Head of caudate nucleus (tissue), 42 donors: ENCODE measurements around the gene DST.

Experiments
- DNase-seq, 42 donors: peaks; one replicate each; pipeline versions ENCODE4 v3.0.0 to v3.0.0-alpha.2; 2020 to 2021; ENCODE audit warnings: mixed read lengths in 7 of 42
- intact Hi-C: fragments of 100-400 bp; cut with DNase I; formaldehyde crosslinking; loops from one replicate; pipeline ENCODE4 v1.15.0; 2022

The DST gene

DNA sequence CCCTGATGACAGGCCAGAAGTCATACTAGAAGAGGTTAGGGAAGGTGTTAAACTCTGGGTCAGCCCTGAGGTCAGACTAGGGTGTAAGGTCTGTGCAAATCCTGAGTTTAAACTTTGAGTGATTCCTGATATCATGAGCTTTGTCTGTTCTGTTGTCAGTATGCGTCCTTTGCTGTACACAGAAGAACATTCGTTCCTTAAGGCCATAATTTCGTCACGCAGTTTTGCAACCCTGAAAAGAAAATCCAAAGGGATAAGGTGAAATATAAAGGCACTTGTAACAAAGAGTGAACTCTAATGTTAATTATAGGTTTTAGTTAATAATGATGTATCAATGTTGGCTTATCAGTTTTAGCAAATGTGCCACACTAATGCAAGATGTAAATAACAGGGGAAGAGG lies 2.3 kb downstream of the DST start:
- DNase-seq = no peak
- intact Hi-C loops = no loop called here

DNA sequence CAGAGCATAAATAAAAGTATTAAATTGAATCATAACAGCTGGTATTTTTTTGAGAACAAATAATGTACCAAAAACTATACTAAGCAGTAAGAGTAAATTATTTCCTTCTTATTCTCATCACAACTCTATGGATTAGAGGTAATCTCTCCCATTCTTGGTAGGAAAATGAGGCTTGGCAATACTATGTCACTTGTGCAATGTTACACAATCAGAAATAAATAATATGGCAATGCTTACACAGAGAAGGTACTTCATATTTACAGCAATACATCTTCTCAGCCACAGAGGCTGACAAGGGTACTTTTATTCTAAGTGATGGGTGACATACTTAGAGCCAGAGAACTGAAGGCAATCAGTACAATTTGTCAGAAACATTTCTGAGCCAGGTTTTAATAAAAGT lies 3.9 kb downstream of the DST start:
- intact Hi-C loops = loop anchor here (2.0 to 10.0 kb wide), 3 partner anchors 59 to 212 kb away; no protein-coding TSS in a partner anchor

GRCh38 chr6:56637640-56638039 lies 5.0 kb downstream of the DST start:
- intact Hi-C loops = loop anchor here (2.0 to 10.0 kb wide), 3 partner anchors 60 to 213 kb away; no protein-coding TSS in a partner anchor
- peak in 1 of 42 donors; percentile 30 for DNase-seq

More for the DNA sequence above, 3.9 kb downstream of the DST start:
- no peak for DNase-seq

- DNase-seq = no peak
- intact Hi-C loops = no loop called here
Observed at GRCh38 chr6:56628105-56628504, 14.6 kb downstream of the DST start.

DNA sequence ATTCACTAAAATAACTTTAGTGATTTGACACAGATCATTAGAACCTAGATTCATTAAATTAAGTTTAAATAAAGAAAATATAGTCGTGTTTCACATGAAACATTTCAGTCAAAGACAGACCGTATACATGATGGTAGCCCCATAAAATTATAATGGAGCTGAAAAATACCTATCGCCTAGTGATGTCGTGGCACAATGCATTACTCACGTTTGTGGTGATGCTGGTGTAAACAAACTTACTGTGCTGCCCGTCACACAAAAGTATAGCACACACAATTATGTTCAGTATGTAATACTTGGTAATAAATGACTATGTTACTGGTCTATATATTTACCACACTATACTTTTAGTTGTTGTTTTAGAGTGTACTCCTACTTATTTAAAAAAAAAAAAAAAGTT lies 17.3 kb downstream of the DST start:
- intact Hi-C loops = no loop called here
- DNase-seq = no peak

DNA sequence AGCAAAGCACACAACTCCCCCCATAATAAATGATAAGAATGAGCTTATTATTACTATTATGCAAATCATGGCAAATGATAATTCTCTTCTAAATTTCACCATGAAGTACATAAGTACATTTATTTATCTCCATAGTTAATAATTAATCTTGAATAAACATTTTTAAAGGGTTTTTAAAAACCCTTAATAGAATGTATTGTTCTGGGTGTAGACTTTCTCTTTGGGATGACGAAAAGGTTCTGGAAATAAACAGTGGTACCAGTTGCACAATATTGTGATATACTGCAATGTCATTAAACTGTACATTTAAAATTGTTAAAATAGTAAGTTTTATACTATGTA lies 18.0 kb downstream of the DST start:
- intact Hi-C loops = no loop called here
- DNase-seq = no peak

GRCh38 chr6:56624046-56624727 lies 18.5 kb downstream of the DST start:
- intact Hi-C loops = no loop called here
- DNase-seq = no peak

DNA sequence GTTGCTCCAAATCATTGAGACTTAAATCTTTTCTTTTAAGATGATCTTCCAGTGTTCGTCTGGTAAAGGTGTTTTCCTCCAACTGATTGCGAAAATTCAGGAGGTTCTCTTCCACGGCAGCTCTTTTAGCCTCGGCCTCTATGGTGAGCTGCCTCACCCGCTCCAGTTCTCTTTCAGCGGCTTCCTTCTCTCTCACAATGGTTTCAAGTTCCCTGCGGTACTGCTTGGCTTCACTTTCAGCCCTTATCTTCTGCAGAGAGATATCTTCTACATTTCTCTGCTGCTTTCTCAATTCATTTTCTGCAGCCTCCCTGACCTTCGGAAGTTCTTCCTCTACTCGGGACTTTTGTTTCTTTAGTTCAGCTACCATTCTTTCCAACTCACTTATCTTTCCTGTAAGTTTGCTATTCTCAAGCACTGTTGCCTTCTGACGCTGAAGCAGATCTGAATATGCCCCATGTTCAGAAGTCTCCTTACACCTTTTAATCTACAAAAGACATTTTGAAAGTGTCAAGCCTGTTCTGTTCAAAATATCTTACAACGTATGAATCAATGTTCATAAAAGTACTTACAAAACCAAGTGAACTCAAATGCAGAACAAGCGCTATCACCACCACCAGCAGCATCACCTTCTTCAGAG lies 22.3 kb downstream of the DST start:
- DNase-seq = no peak

GRCh38 chr6:56618050-56618449 lies 24.6 kb downstream of the DST start:
- DNase-seq = no peak
- intact Hi-C loops = no loop called here

More for the DNA sequence above, 22.3 kb downstream of the DST start:
- intact Hi-C loops = no loop called here

DNA sequence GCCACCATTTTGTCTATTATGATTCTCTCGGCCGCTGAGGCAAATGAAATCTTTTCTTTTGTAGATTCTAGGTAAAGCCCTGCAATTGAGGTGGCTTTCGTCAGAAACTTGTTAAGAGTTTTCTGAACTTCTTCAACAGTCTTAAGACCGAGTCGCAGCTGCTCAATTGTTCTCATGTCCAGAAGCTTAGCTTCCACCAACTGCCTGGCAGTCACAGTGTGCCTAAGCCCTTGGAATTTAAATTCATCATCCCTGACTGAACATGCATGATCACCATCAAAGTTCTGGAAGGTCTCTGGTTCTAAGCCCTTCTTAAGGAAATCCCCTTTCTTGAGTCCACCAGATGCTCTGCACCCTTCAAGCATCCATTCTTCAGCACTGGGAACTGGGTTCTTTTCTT lies 25.7 kb downstream of the DST start:
- DNase-seq = no peak
- intact Hi-C loops = no loop called here

DNA sequence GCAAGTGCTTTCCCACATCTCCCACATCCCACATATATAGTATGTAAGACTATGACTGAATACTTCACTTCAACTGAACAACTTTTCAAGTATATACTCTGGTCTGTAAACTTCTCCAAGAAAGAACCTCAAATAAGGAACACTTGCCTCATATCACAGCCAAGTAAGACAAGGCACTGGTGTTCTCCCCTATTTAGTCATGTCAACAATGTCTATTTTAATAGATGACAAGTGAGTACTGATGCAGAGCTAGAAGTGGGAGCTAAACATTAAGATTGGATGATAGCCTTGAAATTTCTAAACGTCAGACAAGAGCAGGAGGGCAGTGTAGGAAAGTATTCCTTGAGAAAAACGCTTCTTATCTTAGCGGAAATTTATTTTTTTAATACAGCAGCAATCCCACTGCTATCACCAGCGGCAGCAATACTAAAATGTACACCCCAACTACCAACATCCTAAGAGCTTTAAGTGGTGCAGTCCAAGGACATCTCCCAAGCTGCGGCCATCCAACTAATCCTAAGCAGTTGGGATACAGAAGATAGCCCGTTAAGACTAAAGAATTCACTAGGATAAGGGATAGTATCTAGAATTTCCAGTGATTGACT lies 29.3 kb downstream of the DST start:
- intact Hi-C loops = no loop called here
- no peak for DNase-seq

GRCh38 chr6:56608332-56608731 lies 34.4 kb downstream of the DST start:
- no peak for DNase-seq
- intact Hi-C loops = no loop called here

GRCh38 chr6:56607111-56607752 lies 35.5 kb downstream of the DST start:
- no peak for DNase-seq
- intact Hi-C loops = no loop called here

DNA sequence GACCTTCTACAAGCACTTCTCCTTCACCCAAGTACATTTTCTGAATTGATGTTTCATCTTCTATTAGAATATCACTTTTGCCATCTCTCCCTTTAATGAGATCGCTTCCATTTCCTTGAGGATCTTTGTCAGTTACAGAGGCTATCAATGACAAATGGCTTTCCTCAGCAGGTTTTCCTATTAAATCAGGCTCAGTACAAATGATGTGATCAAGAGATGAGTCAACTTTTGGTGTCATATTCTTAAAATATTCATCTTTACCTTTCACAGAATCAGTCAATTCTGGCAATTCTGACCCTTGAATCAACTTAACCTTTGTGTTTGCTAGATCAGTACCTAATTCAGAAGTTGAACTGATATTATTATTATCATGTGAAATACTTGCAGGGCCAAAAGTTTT lies 37.3 kb downstream of the DST start:
- intact Hi-C loops = no loop called here
- DNase-seq = no peak

DNA sequence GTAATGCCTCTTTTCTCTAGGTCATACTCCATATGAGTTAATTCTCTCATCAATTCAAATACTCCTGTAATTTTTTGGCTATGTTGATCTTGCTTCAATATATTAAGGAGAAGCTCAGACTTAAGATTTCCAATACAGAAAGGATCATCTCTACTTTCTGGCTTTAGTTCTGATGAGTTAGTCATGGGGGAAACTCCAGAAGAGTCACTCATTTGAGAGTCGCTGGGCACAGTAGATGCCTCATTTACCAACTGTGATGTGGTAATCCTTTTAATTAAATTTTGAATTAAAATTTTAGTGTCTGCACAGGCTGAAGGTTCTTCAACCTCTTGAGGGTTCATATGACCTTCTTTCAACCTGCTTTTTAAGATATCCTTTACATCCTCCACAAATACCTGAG lies 38.5 kb downstream of the DST start:
- intact Hi-C loops = no loop called here
- no peak for DNase-seq

- no peak for DNase-seq
- intact Hi-C loops = no loop called here
Observed at GRCh38 chr6:56601390-56601789, 41.3 kb downstream of the DST start.

DNA sequence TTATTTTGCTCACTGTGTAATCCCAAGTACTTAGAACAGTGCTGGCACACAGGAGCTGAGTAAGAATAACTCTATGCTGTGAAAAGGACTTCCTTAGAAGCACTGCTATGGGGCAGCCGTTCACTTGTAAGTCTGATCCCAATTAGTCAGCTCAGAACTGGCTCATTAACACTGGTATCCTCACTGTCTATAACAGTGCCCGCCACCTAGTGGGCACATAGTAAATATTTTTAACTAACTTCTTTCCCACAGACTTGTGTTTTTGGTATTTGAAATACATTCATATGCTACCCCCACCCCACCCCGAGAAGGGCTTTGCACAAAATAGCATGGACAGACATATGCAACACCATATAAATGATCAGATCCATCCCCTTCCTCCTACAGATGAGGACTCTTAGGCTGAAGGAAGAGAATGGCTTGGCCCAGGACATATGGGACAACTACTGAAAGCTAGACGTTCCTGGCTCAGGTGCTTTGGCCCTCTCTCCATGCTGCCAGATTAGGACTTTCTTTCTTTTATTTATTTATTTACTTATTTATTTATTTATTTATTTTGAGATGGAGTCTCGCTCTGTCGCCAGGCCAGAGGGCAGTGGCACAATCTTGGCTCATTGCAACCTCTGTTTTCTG lies 47.1 kb downstream of the DST start:
- intact Hi-C loops = loop anchor here (5.0 kb wide), 1 partner anchor 238 kb away; no protein-coding TSS in a partner anchor

DNA sequence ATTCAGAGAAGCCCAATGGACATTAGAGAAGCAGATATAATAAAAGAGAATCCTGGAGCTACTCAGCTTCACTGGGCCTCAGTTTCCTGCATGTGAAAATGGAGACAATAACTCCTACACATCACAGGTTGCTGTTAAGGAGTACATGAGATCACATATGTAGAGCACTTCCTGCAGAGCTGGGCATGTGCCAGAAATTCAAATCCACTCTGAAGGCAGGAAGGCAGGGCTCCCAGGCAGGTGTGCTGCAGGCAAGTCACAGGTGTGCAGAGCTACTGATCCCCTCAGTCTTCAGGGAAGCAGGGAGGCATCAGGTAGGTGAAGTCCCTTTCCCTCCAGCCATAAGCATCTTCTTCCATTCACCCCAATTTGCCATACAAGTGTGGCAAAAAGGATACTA lies 48.0 kb downstream of the DST start:
- intact Hi-C loops = loop anchor here (5.0 kb wide), 1 partner anchor 237 kb away; no protein-coding TSS in a partner anchor
- no peak for DNase-seq

More for the DNA sequence above, 47.1 kb downstream of the DST start:
- DNase-seq = peak in 37 of 42 donors; percentile 19 to 83 (median 54)

- DNase-seq = peak in 1 of 42 donors; percentile 13
- intact Hi-C loops = no loop called here
Observed at GRCh38 chr6:56593801-56594318, 48.8 kb downstream of the DST start.
